Hair follicle dermal papilla cell (primary cell): Measurements from ENCODE around the gene MIP. TPM values are rescaled to one million over a fixed set of nuclear protein-coding genes. Genes with fewer than 3 reads are reported as not detected.

Experiments used
- total RNA-seq: library from RNA; depleted of rRNA; stranded (reverse); fragments of >200 nt; gene quantifications from 2 replicates; pipeline ENCODE4 v1.2.3, GENCODE V29; 2012

MIP gene
- 0.32 TPM in 1 of 2 replicates, not detected in the other for total RNA-seq

GRCh38 chr12:56454557-56454956 is at the start of gene MIP:
MIP (minus strand) TSS chr12:56454657; CDS start chr12:56454613, 44 bp downstream.

GRCh38 chr12:56488041-56488955 is 33.8 kb upstream of the MIP start, which contains the start of gene GLS2:
GLS2 (minus strand) TSS chr12:56488161; CDS start chr12:56488118, 43 bp downstream.

GRCh38 chr12:56468216-56469006 is 14.0 kb upstream of the MIP start, which contains the start of gene SPRYD4:
SPRYD4 (plus strand) TSS chr12:56468578; CDS start chr12:56468592, 14 bp downstream.

GRCh38 chr12:56448860-56449621 is 5.4 kb downstream of the MIP start, which contains the start of gene TIMELESS:
TIMELESS (minus strand) TSS chr12:56449426; CDS start chr12:56434170, 15,256 bp downstream.

Other genes starting within 250 kb of the MIP start
- gene RNF41, start 232.7 kb downstream of the MIP start, total RNA-seq, result 145 and 163 TPM in 2 replicates
- gene NABP2, start 230.3 kb downstream of the MIP start, total RNA-seq, result 21.6 and 24.0 TPM in 2 replicates
- gene SLC39A5, start 224.6 kb downstream of the MIP start, total RNA-seq, result not detected in 2 replicates
- gene ANKRD52, start 196.3 kb downstream of the MIP start, total RNA-seq, result 19.1 and 22.3 TPM in 2 replicates
- gene COQ10A, start 187.7 kb downstream of the MIP start, total RNA-seq, result 12.4 and 15.6 TPM in 2 replicates
- 91.3 and 105 TPM in 2 replicates for gene CS, start 154.3 kb downstream of the MIP start, total RNA-seq
- gene CNPY2, start 138.7 kb downstream of the MIP start, total RNA-seq, result 57.2 and 59.7 TPM in 2 replicates
- 19.2 and 34.2 TPM in 2 replicates for gene PAN2, start 120.7 kb downstream of the MIP start, total RNA-seq
- gene IL23A, start 115.8 kb downstream of the MIP start, total RNA-seq, result not detected in 2 replicates
- gene STAT2, start 94.5 kb downstream of the MIP start, total RNA-seq, result 671 and 690 TPM in 2 replicates
- gene APOF, start 91.8 kb downstream of the MIP start, total RNA-seq, result not detected in 2 replicates
- gene TIMELESS, start 5.2 kb downstream of the MIP start, total RNA-seq, result 2.6 and 3.4 TPM in 2 replicates
- gene SPRYD4, start 13.9 kb upstream of the MIP start, total RNA-seq, result 2.8 and 2.9 TPM in 2 replicates
- not detected in 2 replicates for gene GLS2, start 33.5 kb upstream of the MIP start, total RNA-seq
- 25.7 and 26.0 TPM in 2 replicates for gene RBMS2, start 67.2 kb upstream of the MIP start, total RNA-seq
- gene BAZ2A, start 175.7 kb upstream of the MIP start, total RNA-seq, result 55.4 and 65.2 TPM in 2 replicates
- 321 and 357 TPM in 2 replicates for gene ATP5F1B, start 191.3 kb upstream of the MIP start, total RNA-seq
- gene PTGES3, start 233.6 kb upstream of the MIP start, total RNA-seq, result 50.5 and 58.8 TPM in 2 replicates